Bone marrow (tissue), 2 donors: ENCODE measurements around the gene PALLD.

Experiments
- DNase-seq, 2 donors: peaks; one replicate each; lab custom pipeline; 2025; lab: John Stamatoyannopoulos, UW

Gene PALLD

GRCh38 chr4:168852933-168853713 lies 356.3 kb downstream of the PALLD start:
- no peak for DNase-seq

- no peak for DNase-seq
Measured at GRCh38 chr4:168853770-168854169, 356.9 kb downstream of the PALLD start.

GRCh38 chr4:168854350-168854921 lies 357.6 kb downstream of the PALLD start:
- no peak for DNase-seq

GRCh38 chr4:168856312-168856711 lies 359.5 kb downstream of the PALLD start:
- no peak for DNase-seq

GRCh38 chr4:168857009-168857408 lies 360.2 kb downstream of the PALLD start:
- no peak for DNase-seq

- no peak for DNase-seq
Measured at GRCh38 chr4:168857546-168858314, 360.9 kb downstream of the PALLD start.

GRCh38 chr4:168859100-168859499 lies 362.2 kb downstream of the PALLD start:
- no peak for DNase-seq

- no peak for DNase-seq
Measured at GRCh38 chr4:168859888-168860694, 363.2 kb downstream of the PALLD start.

- no peak for DNase-seq
Measured at GRCh38 chr4:168860827-168861226, 364.0 kb downstream of the PALLD start.

GRCh38 chr4:168863719-168864647 lies 367.1 kb downstream of the PALLD start:
- DNase-seq = no peak

GRCh38 chr4:168864821-168865541 lies 368.1 kb downstream of the PALLD start:
- no peak for DNase-seq

GRCh38 chr4:168865854-168866253 lies 369.0 kb downstream of the PALLD start:
- DNase-seq = no peak

- DNase-seq = no peak
Measured at GRCh38 chr4:168866635-168867034, 369.8 kb downstream of the PALLD start.

GRCh38 chr4:168867128-168867527 lies 370.3 kb downstream of the PALLD start:
- DNase-seq = no peak

GRCh38 chr4:168868044-168868781 lies 371.4 kb downstream of the PALLD start:
- no peak for DNase-seq

GRCh38 chr4:168868802-168869201 lies 371.9 kb downstream of the PALLD start:
- no peak for DNase-seq

GRCh38 chr4:168870004-168870403 lies 373.2 kb downstream of the PALLD start:
- no peak for DNase-seq

- no peak for DNase-seq
Measured at GRCh38 chr4:168871632-168872031, 374.8 kb downstream of the PALLD start.

GRCh38 chr4:168874083-168874482 lies 377.2 kb downstream of the PALLD start:
- no peak for DNase-seq

GRCh38 chr4:168876106-168876505 lies 379.3 kb downstream of the PALLD start:
- no peak for DNase-seq
